OCI-LY1 (cell line): ENCODE results near the gene FGF11.

Source experiments
- EZH2 ChIP-seq: fragments of 200-600 bp; sonication (generic), shearing (Covaris generic); IDR thresholded peaks from 2 replicates; pipeline ENCODE4 v1.8.0; 2017; ENCODE audit warnings: borderline replicate concordance, mixed run types, mild to moderate bottlenecking, antibody characterized with exemption, low read length, moderate library complexity, mixed read lengths
- TF ChIP-seq, protein P1 (sequence below): fragments of 200-600 bp; sonication (generic), shearing (Covaris generic); IDR thresholded peaks from 2 replicates; pipeline ENCODE4 v1.5.1; 2017; ENCODE audit warnings: mild to moderate bottlenecking, antibody characterized with exemption, low read length, moderate library complexity, mixed read lengths

DNA sequence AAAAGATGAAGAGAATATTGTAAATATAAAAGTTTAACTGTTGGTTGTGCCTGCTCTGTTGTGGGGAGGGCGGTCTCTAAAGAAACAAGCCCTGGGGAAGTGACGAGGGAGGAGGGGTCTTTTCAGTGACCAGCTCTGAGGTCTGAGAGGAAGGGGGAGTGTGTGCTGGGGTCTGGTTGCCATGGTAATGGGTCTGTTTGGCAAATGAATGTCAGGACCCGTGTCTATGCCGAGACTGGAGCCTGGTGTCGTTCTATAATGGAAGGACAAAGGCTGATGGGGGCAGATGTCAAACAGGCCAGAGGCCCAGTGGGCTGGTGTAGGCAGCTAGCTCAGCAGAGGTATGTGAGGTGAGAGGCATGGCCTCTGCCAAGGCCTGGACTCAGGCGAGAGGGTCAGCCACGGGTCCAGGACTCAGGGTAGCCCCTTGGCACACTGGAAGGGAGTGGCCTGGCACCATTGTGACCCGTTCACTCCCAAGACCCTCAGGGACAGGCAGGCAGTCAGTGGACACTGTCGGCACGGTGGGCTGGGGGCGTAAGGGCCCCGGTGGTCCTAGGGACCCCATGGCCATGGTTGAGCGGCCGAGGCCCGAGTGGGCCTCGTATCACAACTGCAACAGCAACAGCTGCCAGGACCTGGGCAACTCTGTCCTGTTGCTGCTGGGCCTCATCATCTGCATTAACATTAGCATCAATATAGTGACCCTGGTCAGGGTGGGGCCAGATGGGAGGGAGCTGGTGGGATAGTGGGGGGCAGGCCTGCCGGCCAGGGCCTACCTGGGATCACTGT is 19.3 kb upstream of the FGF11 start, which contains the start of gene SPEM1:
- TF ChIP-seq, protein P1, sequence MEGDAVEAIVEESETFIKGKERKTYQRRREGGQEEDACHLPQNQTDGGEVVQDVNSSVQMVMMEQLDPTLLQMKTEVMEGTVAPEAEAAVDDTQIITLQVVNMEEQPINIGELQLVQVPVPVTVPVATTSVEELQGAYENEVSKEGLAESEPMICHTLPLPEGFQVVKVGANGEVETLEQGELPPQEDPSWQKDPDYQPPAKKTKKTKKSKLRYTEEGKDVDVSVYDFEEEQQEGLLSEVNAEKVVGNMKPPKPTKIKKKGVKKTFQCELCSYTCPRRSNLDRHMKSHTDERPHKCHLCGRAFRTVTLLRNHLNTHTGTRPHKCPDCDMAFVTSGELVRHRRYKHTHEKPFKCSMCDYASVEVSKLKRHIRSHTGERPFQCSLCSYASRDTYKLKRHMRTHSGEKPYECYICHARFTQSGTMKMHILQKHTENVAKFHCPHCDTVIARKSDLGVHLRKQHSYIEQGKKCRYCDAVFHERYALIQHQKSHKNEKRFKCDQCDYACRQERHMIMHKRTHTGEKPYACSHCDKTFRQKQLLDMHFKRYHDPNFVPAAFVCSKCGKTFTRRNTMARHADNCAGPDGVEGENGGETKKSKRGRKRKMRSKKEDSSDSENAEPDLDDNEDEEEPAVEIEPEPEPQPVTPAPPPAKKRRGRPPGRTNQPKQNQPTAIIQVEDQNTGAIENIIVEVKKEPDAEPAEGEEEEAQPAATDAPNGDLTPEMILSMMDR = no peak
- no peak for TF ChIP-seq EZH2
